ENCODE data around the gene IQCC. TPM values are rescaled to one million over a fixed set of nuclear protein-coding genes. Genes with fewer than 3 reads are reported as not detected.

IQCC gene
- polyA plus RNA-seq, 4 donors = 7.3 to 7.9 (median 7.8) TPM

GRCh38 chr1:32195531-32195930 is 9.9 kb upstream of the IQCC start:
- DNase-seq (ENCODE audit: low read depth in 4 of 4, low spot score in 3 of 4) = no peak

GRCh38 chr1:32195972-32196823 is 9.3 kb upstream of the IQCC start:
- no peak for DNase-seq (ENCODE audit: low read depth in 4 of 4, low spot score in 3 of 4)

- no peak for DNase-seq (ENCODE audit: low read depth in 4 of 4, low spot score in 3 of 4)
These were observed 8.4 kb upstream of the IQCC start for GRCh38 chr1:32197074-32197473.

GRCh38 chr1:32197837-32198236 is 7.6 kb upstream of the IQCC start:
- no peak for DNase-seq (ENCODE audit: low read depth in 4 of 4, low spot score in 3 of 4)

- DNase-seq (ENCODE audit: low read depth in 4 of 4, low spot score in 3 of 4) = no peak
These were observed 7.0 kb upstream of the IQCC start for GRCh38 chr1:32198237-32199042.

GRCh38 chr1:32199043-32199716 is 6.3 kb upstream of the IQCC start:
- DNase-seq (ENCODE audit: low read depth in 4 of 4, low spot score in 3 of 4) = no peak

GRCh38 chr1:32199717-32200072 is 5.8 kb upstream of the IQCC start:
- DNase-seq (ENCODE audit: low read depth in 4 of 4, low spot score in 3 of 4) = no peak

- DNase-seq (ENCODE audit: low read depth in 4 of 4, low spot score in 3 of 4) = peak in 1 of 4 donors; percentile 59
These were observed 5.1 kb upstream of the IQCC start, which contains the start of gene CCDC28B for GRCh38 chr1:32200226-32201010. TSS of gene CCDC28B (plus strand) at chr1:32200595. CDS start at chr1:32201936, 1,341 bp downstream.

- DNase-seq (ENCODE audit: low read depth in 4 of 4, low spot score in 3 of 4) = no peak
These were observed 4.2 kb upstream of the IQCC start for GRCh38 chr1:32201011-32201855.

- no peak for DNase-seq (ENCODE audit: low read depth in 4 of 4, low spot score in 3 of 4)
These were observed 519 bp upstream of the IQCC start for GRCh38 chr1:32204943-32205361.

- no peak for DNase-seq (ENCODE audit: low read depth in 4 of 4, low spot score in 3 of 4)
These were observed 3.0 kb downstream of the IQCC start for GRCh38 chr1:32208469-32208868.

- no peak for DNase-seq (ENCODE audit: low read depth in 4 of 4, low spot score in 3 of 4)
These were observed 3.4 kb downstream of the IQCC start, which contains the start of gene DCDC2B for GRCh38 chr1:32208891-32209328. TSS of gene DCDC2B (plus strand) at chr1:32209089. CDS start at chr1:32209094, 5 bp downstream.

- DNase-seq (ENCODE audit: low read depth in 4 of 4, low spot score in 3 of 4) = no peak
These were observed 10.4 kb downstream of the IQCC start for GRCh38 chr1:32215629-32216480.

GRCh38 chr1:32216566-32216965 is 11.1 kb downstream of the IQCC start:
- no peak for DNase-seq (ENCODE audit: low read depth in 4 of 4, low spot score in 3 of 4)

- no peak for DNase-seq (ENCODE audit: low read depth in 4 of 4, low spot score in 3 of 4)
These were observed 13.6 kb downstream of the IQCC start for GRCh38 chr1:32219022-32219421.

- DNase-seq (ENCODE audit: low read depth in 4 of 4, low spot score in 3 of 4) = no peak
These were observed 15.5 kb downstream of the IQCC start for GRCh38 chr1:32220746-32221580.

GRCh38 chr1:32221581-32221979 is 16.1 kb downstream of the IQCC start:
- DNase-seq (ENCODE audit: low read depth in 4 of 4, low spot score in 3 of 4) = no peak
